ENCODE data around the gene FKBP1A. TPM values are rescaled to one million over a fixed set of nuclear protein-coding genes. Genes with fewer than 3 reads are reported as not detected.

The FKBP1A gene
- total and polyA plus RNA-seq, 7 donors: 71.7 to 515 (median 118) TPM

DNA sequence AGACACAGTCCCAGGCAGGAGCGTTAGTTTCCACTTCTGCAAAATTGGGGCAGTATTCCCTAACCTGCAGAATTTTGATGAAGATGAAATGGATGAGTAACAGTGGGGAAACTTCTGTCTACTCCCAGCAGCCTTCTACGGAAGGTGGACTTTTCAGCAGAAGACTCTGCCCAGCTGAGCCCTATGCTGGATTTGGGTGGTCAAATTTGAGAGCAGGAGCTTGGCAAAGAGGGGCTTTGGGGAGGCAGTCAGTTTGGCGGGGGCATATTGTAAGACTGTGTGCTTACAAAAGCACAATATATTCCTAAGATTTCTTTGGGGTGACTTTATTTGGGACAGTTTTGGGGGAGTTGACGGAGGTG, 58.5 kb downstream of the FKBP1A start:
- TF ChIP-seq, protein P1, sequence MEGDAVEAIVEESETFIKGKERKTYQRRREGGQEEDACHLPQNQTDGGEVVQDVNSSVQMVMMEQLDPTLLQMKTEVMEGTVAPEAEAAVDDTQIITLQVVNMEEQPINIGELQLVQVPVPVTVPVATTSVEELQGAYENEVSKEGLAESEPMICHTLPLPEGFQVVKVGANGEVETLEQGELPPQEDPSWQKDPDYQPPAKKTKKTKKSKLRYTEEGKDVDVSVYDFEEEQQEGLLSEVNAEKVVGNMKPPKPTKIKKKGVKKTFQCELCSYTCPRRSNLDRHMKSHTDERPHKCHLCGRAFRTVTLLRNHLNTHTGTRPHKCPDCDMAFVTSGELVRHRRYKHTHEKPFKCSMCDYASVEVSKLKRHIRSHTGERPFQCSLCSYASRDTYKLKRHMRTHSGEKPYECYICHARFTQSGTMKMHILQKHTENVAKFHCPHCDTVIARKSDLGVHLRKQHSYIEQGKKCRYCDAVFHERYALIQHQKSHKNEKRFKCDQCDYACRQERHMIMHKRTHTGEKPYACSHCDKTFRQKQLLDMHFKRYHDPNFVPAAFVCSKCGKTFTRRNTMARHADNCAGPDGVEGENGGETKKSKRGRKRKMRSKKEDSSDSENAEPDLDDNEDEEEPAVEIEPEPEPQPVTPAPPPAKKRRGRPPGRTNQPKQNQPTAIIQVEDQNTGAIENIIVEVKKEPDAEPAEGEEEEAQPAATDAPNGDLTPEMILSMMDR (IDR thresholded peaks at IDR 0.05): no peak
- TF ChIP-seq POLR2A (IDR thresholded peaks at IDR 0.05): no peak
- TF ChIP-seq POLR2AphosphoS5 (IDR thresholded peaks at IDR 0.05): no peak
- no peak for TF ChIP-seq EP300 (IDR thresholded peaks at IDR 0.05)
- H3K27ac ChIP-seq: no peak overlapping the region
- 96 to 97% methylated on average over 4 of the region's 4 CpGs for WGBS, 2 donors
- no peak overlapping the region for H3K4me3 ChIP-seq
- no peaks in the 10 kb centered on the region for H3K9me3 ChIP-seq
- no peak for DNase-seq
- intact Hi-C loops (cut with DNase I): no loop called here
- H3K36me3 ChIP-seq: no peaks in the 10 kb centered on the region
- peaks cover 0 to 24% (median 16%) of the 10 kb centered on the region in 4 donors for H3K4me1 ChIP-seq
- no peaks in the 10 kb centered on the region for H3K27me3 ChIP-seq

DNA sequence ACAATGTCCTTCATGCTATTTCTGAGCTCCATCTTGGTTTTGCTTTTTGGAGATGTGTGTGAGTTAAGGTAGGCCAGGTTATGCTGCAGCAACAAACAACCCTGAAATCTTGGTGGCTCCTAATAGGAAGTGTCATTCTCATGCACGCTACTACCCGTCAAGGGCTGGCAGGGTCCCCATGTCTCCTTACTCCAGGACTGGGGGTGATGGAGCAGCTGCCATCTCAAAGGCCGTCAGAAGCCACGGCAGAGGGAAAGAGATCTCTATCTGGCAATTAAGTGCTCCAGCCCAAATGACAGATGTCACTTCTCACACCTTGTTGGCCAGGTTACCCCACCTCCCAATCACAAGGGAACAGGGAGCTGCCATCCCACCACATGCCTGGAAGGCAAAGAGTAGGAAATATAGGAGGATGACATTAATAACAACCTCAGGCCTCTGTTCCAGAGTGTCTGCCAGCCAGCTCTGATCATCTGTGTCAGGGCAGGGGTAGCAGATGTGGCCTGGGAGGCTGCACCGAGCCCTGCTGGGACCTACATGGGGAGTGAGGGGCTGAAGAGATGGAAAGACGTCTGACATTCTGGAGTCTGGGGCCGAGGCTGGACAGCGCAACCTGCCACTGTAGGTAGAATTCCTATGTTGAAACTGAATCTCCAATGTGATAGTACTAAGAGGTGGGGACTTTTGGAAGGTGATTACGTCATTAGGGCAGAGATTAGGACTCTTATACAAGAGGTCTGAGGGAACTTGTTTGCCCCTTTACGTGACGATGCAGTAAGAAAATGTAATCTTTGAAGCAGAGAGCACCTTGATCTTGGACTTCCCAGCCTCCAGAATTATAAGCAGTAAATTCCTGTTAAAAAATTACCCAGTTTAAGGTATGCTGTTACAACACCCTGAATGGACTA, 59.1 kb downstream of the FKBP1A start:
- H3K27ac ChIP-seq: no peak overlapping the region

DNA sequence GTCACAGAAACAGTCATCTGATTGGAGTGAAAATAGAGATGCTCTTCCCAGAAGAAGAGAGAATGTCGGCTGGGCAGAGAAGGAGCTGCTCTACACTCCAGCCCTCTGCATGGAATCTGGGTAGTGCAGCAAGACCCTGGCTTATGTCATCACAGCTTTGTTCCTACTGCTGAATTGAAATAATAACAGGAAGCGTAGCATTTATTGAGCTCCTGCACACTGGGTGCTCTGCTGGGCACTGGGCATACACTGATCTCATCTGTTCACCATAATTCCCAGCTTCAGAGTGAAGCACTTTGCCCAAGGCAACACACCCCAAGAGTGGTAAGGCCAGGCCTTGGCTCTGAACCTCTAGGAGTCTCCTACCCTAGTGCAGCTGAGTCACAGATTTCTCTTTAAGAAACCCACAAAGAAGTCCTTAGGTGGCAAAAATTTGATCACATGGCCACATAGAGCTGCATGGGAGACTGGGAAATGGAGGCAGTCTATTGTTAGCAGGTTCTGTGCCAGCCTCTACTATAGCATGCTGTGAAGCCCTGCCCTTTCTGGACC, 60.0 kb downstream of the FKBP1A start:
- H3K4me1 ChIP-seq: peaks cover 0 to 36% (median 29%) of the 10 kb centered on the region in 4 donors
- no peaks in the 10 kb centered on the region for H3K36me3 ChIP-seq
- no peak overlapping the region for H3K4me3 ChIP-seq
- H3K9me3 ChIP-seq: no peaks in the 10 kb centered on the region
- no peak overlapping the region for H3K27ac ChIP-seq
- intact Hi-C loops (cut with DNase I): no loop called here
- WGBS, 2 donors: 95 to 98% methylated on average over 2 of the region's 2 CpGs
- DNase-seq: no peak
- no peaks in the 10 kb centered on the region for H3K27me3 ChIP-seq
- TF ChIP-seq POLR2A (IDR thresholded peaks at IDR 0.05): no peak
- TF ChIP-seq POLR2AphosphoS5 (IDR thresholded peaks at IDR 0.05): no peak
- no peak for TF ChIP-seq EP300 (IDR thresholded peaks at IDR 0.05)
- TF ChIP-seq, protein P1 (IDR thresholded peaks at IDR 0.05): no peak

More for the DNA sequence above, 59.1 kb downstream of the FKBP1A start:
- TF ChIP-seq, protein P1 (IDR thresholded peaks at IDR 0.05): no peak
- TF ChIP-seq EP300 (IDR thresholded peaks at IDR 0.05) (no peak), POLR2A (IDR thresholded peaks at IDR 0.05) (no peak), POLR2AphosphoS5 (IDR thresholded peaks at IDR 0.05) (no peak)
- DNase-seq: no peak
- no peak overlapping the region for H3K4me3 ChIP-seq
- peaks cover 0 to 27% (median 22%) of the 10 kb centered on the region in 4 donors for H3K4me1 ChIP-seq
- intact Hi-C loops (cut with DNase I): no loop called here
- no peaks in the 10 kb centered on the region for H3K9me3 ChIP-seq
- WGBS, 2 donors: 93 to 95% methylated on average over 11 of the region's 11 CpGs
- no peaks in the 10 kb centered on the region for H3K36me3 ChIP-seq
- H3K27me3 ChIP-seq: no peaks in the 10 kb centered on the region

DNA sequence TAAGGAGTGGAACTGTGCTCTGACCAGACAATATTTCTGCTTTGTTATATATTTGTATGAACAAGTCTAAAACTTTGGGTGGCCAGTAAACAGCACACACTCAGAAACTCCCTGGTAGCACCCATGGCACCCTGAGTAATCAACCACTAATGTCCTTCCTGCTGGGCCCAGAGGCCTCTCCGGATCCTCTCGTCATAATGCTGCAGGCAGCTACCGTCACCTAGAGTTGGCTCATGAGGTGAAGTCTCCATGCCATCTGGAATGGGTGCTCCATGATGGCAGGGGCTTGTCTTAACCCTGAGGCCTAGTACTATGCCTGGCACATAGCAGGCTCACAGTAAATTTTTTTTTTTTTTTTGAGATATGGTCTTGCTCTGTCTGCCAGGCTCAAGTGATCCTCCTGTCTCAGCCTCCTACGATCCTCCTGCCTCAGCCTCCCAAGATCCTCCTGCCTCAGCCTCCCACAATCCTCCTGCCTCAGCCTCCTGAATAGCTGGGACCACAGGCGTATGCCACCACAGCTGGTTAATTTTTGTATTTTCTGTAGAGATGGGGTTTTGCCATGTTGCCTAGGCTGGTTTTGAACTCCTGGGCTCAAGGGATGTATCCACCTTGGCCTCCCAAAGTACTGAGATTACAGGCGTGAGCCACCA, 60.9 kb downstream of the FKBP1A start:
- no peaks in the 10 kb centered on the region for H3K36me3 ChIP-seq
- 85 to 94% methylated on average over 6 of the region's 6 CpGs for WGBS, 2 donors
- no peak for DNase-seq
- no peak for TF ChIP-seq POLR2A (IDR thresholded peaks at IDR 0.05)
- no peak for TF ChIP-seq POLR2AphosphoS5 (IDR thresholded peaks at IDR 0.05)
- TF ChIP-seq, protein P1 (IDR thresholded peaks at IDR 0.05): no peak
- no peak for TF ChIP-seq EP300 (IDR thresholded peaks at IDR 0.05)
- H3K27me3 ChIP-seq: no peaks in the 10 kb centered on the region
- no peaks in the 10 kb centered on the region for H3K9me3 ChIP-seq
- H3K4me3 ChIP-seq: no peak overlapping the region
- no peak overlapping the region for H3K27ac ChIP-seq
- H3K4me1 ChIP-seq: peaks cover 0 to 38% (median 31%) of the 10 kb centered on the region in 4 donors
- intact Hi-C loops (cut with DNase I): no loop called here

Data from sigmoid colon (tissue), 7 donors.